Measurements from ENCODE around the gene PTPN1.

DNA sequence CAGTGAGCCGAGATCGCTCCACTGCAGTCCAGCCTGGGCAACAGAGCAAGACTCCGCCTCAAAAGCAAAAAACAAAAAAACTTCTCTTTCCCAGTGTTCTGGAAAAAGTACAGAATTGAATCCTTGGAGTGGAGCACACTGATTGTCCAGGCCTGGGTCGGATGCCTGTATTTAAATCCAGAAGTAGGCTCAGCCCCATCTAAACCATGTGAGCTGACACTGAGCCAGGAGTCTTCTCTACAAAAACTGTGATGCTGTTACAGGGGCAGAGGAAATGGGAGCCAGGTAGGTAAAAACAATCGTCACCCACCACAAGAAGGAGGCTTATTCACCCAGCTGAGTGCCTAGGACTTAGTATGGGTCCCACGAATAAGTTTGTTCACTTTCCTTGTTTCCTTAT is 43.0 kb upstream of the PTPN1 start:
- TF ChIP-seq, protein P1, sequence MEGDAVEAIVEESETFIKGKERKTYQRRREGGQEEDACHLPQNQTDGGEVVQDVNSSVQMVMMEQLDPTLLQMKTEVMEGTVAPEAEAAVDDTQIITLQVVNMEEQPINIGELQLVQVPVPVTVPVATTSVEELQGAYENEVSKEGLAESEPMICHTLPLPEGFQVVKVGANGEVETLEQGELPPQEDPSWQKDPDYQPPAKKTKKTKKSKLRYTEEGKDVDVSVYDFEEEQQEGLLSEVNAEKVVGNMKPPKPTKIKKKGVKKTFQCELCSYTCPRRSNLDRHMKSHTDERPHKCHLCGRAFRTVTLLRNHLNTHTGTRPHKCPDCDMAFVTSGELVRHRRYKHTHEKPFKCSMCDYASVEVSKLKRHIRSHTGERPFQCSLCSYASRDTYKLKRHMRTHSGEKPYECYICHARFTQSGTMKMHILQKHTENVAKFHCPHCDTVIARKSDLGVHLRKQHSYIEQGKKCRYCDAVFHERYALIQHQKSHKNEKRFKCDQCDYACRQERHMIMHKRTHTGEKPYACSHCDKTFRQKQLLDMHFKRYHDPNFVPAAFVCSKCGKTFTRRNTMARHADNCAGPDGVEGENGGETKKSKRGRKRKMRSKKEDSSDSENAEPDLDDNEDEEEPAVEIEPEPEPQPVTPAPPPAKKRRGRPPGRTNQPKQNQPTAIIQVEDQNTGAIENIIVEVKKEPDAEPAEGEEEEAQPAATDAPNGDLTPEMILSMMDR (IDR thresholded peaks at IDR 0.05) = no peak
- TF ChIP-seq POLR2A (IDR thresholded peaks at IDR 0.05) = no peak

Data from stomach (tissue), 4 donors.